NCI-H82 treated with DMSO at 0.1 percent for 48 hours (cell line): ENCODE data around the gene BTNL2.

ENCODE experiments used
- DNase-seq: peaks from one replicate; lab custom pipeline; 2025; ENCODE audit not compliant: unreplicated experiment; lab: John Stamatoyannopoulos, UW

Gene BTNL2

GRCh38 chr6:32416036-32416435, 9.1 kb upstream of the BTNL2 start:
- no peak for DNase-seq

- DNase-seq = peak; percentile 20
These were observed 8.6 kb upstream of the BTNL2 start for GRCh38 chr6:32415521-32416019.

GRCh38 chr6:32413427-32414047, 6.6 kb upstream of the BTNL2 start:
- peak; percentile 52 for DNase-seq

- no peak for DNase-seq
These were observed 4.8 kb upstream of the BTNL2 start for GRCh38 chr6:32411566-32412327.

GRCh38 chr6:32410906-32411305, 3.9 kb upstream of the BTNL2 start:
- no peak for DNase-seq

- no peak for DNase-seq
These were observed 784 bp downstream of the BTNL2 start for GRCh38 chr6:32406197-32406596.

- no peak for DNase-seq
These were observed 1.3 kb downstream of the BTNL2 start for GRCh38 chr6:32405656-32406055.

- no peak for DNase-seq
These were observed 4.2 kb downstream of the BTNL2 start for GRCh38 chr6:32402812-32403211.

- no peak for DNase-seq
These were observed 5.6 kb downstream of the BTNL2 start for GRCh38 chr6:32401284-32401963.

GRCh38 chr6:32397252-32397920, 9.6 kb downstream of the BTNL2 start:
- no peak for DNase-seq

GRCh38 chr6:32396028-32396427, 11.0 kb downstream of the BTNL2 start:
- no peak for DNase-seq

- no peak for DNase-seq
These were observed 13.1 kb downstream of the BTNL2 start for GRCh38 chr6:32393665-32394420.

GRCh38 chr6:32391505-32391904, 15.5 kb downstream of the BTNL2 start:
- no peak for DNase-seq

GRCh38 chr6:32387589-32388340, 19.2 kb downstream of the BTNL2 start:
- no peak for DNase-seq

- no peak for DNase-seq
These were observed 20.9 kb downstream of the BTNL2 start for GRCh38 chr6:32386040-32386439.

GRCh38 chr6:32382757-32383420, 24.1 kb downstream of the BTNL2 start:
- DNase-seq = no peak

GRCh38 chr6:32379545-32379944, 27.4 kb downstream of the BTNL2 start:
- no peak for DNase-seq

- no peak for DNase-seq
These were observed 31.0 kb downstream of the BTNL2 start for GRCh38 chr6:32375739-32376529.

- DNase-seq = no peak
These were observed 35.2 kb downstream of the BTNL2 start, which contains the start of gene TSBP1 for GRCh38 chr6:32371803-32372202. TSBP1 (minus strand) TSS chr6:32371903; CDS start chr6:32371706, 197 bp downstream.
